HepG2 (cell line): Measurements from ENCODE around the gene PROC. TPM values are rescaled to one million over a fixed set of nuclear protein-coding genes. Genes with fewer than 3 reads are reported as not detected.
A peak's percentile ranks its signal among the peaks of the same experiment; 100 is the strongest.

Source experiments
- ATAC-seq: fragments of 200-7000 bp; cut with Tn5 transposase; 3 replicates; pipeline ENCODE4 v1.9.1; 2020; ENCODE audit warnings: mild to moderate bottlenecking, moderate library complexity
- BruUV-seq: library from RNA; stranded (reverse); fragments of 400-500 nt; replicated peaks from 2 replicates; lab custom pipeline; 2021; lab: Mats Ljungman, UMichigan
- CTCF ChIA-PET: fragments of 300-600 bp; formaldehyde crosslinking; extraction: SDS; loops from one replicate; lab custom pipeline; 2021; ENCODE audit warnings: low total read pairs, inconsistent platforms, low intra/inter-chr PET ratio; lab: Yijun Ruan, JAX
- POLR2A ChIA-PET: fragments of 350-600 bp; sonication (Branson Sonifier 250); formaldehyde crosslinking; loops from one replicate; lab custom pipeline; 2020; ENCODE audit warnings: antibody characterized with exemption, inconsistent platforms; lab: Yijun Ruan, JAX
- DNase-seq: peaks from one replicate; pipeline ENCODE4 v3.0.0-alpha.2; 2015; ENCODE audit warnings: low spot score
- FAIRE-seq: peaks from 3 replicates; lab custom pipeline; 2011; peaks lifted over from hg19 to GRCh38; lab: Jason Lieb, UNC
- H2AFZ ChIP-seq: one replicate; pipeline ENCODE4 v1.6.1; 2011; ENCODE audit warnings: low read length, inconsistent platforms
- H3K27ac ChIP-seq: fragments of 300-600 bp; 3 replicates; pipeline ENCODE4 v1.8.0; 2011; ENCODE audit warnings: mixed run types, mild to moderate bottlenecking, mixed read lengths, low read length, inconsistent platforms; ENCODE audit not compliant: insufficient read depth; ENCODE audit errors: extremely low read length
- H3K27me3 ChIP-seq, 2 experiments: fragments of 200-600 bp in 1 of 2; 2 replicates in 1 of 2; 3 replicates in 1 of 2; pipeline versions ENCODE4 v1.6.0 to v1.8.0; 2011; ENCODE audit warnings: low read length in 2 of 2, mild to moderate bottlenecking in 2 of 2, moderate library complexity in 2 of 2, inconsistent platforms in 1 of 2; ENCODE audit not compliant: insufficient read depth in 2 of 2, control insufficient read depth in 1 of 2
- H3K36me3 ChIP-seq, 2 experiments: fragments of 200-600 bp in 1 of 2; replicated peaks in 1 of 2; 2 replicates in 1 of 2; 3 replicates in 1 of 2; pipeline versions ENCODE4 v1.5.1 to v1.8.0; 2011; ENCODE audit warnings: low read length in 2 of 2, inconsistent platforms in 1 of 2; ENCODE audit not compliant: insufficient read depth in 2 of 2, control insufficient read depth in 1 of 2
- H3K4me1 ChIP-seq: 2 replicates; pipeline ENCODE4 v1.5.1; 2012; ENCODE audit warnings: low read length, inconsistent platforms; ENCODE audit not compliant: insufficient read depth
- H3K4me2 ChIP-seq: 2 replicates; pipeline ENCODE4 v1.6.0; 2011; ENCODE audit warnings: low read depth, low read length, inconsistent platforms
- H3K4me3 ChIP-seq, 3 experiments: fragments of 200-600 bp in 1 of 3; sonication (generic), shearing (Covaris generic) in 1 of 3; replicated peaks in 1 of 3; 2 replicates each; pipeline ENCODE4 v1.5.1; 2011 to 2016; ENCODE audit warnings: low read length in 3 of 3, inconsistent platforms in 2 of 3, low read depth in 2 of 3, mild to moderate bottlenecking in 2 of 3, control low read depth in 1 of 3, mixed read lengths in 1 of 3; ENCODE audit not compliant: insufficient read depth in 1 of 3
- H3K79me2 ChIP-seq: one replicate; pipeline ENCODE4 v1.6.1; 2011; ENCODE audit warnings: low read length, inconsistent platforms; ENCODE audit not compliant: insufficient read depth
- H3K9ac ChIP-seq: 2 replicates; pipeline ENCODE4 v1.6.0; 2011; ENCODE audit warnings: mild to moderate bottlenecking, low read depth, low read length, inconsistent platforms; ENCODE audit not compliant: insufficient read depth
- H3K9me3 ChIP-seq: 2 replicates; pipeline ENCODE4 v1.5.1; 2012; ENCODE audit warnings: mild to moderate bottlenecking, low read length
- H4K20me1 ChIP-seq: 2 replicates; pipeline ENCODE4 v1.6.0; 2011; ENCODE audit warnings: inconsistent platforms, mild to moderate bottlenecking, low read length, moderate library complexity; ENCODE audit not compliant: insufficient read depth
- AGO1 ChIP-seq: fragments of 200-400 bp; formaldehyde crosslinking; IDR thresholded peaks from 2 replicates; pipeline ENCODE4 v1.6.1; 2017; ENCODE audit warnings: mild to moderate bottlenecking, low read depth, low read length, moderate library complexity; ENCODE audit not compliant: poor library complexity, severe bottlenecking
- AGO2 ChIP-seq: fragments of 200-400 bp; formaldehyde crosslinking; optimal IDR thresholded peaks from 2 replicates; pipeline ENCODE3; 2017; ENCODE audit warnings: mild to moderate bottlenecking, low read depth, low read length, moderate library complexity
- NCOA2 ChIP-seq: sonication (generic); formaldehyde crosslinking; IDR thresholded peaks from 2 replicates; pipeline ENCODE4 v1.8.0; 2022; ENCODE audit warnings: inconsistent platforms
- NFYB ChIP-seq: sonication (generic); formaldehyde crosslinking; IDR thresholded peaks from 2 replicates; pipeline ENCODE4 v1.4.0; 2020; ENCODE audit warnings: missing genetic modification reagents
- NRL ChIP-seq: sonication (generic); formaldehyde crosslinking; IDR thresholded peaks from 2 replicates; pipeline ENCODE4 v1.5.0; 2020; ENCODE audit warnings: missing genetic modification reagents, mild to moderate bottlenecking, moderate library complexity, borderline replicate concordance
- POLR2G ChIP-seq: fragments of 200-400 bp; formaldehyde crosslinking; IDR thresholded peaks from 2 replicates; pipeline ENCODE4 v1.6.1; 2018; ENCODE audit warnings: mild to moderate bottlenecking, low read depth, low read length, moderate library complexity
- SIX1 ChIP-seq: sonication (generic); formaldehyde crosslinking; IDR thresholded peaks from 2 replicates; pipeline ENCODE4 v1.4.0; 2020; ENCODE audit warnings: missing genetic modification reagents, borderline replicate concordance
- WGBS: methylation state at CpG from one replicate; pipeline ENCODE4 v1.1.6; 2017; ENCODE audit warnings: low lambda C conversion rate; 5-methylcytosine and 5-hydroxymethylcytosine counted together
- in situ Hi-C: cut with HindIII; loops from 2 replicates; pipeline ENCODE4 v1.10.0; 2017; ENCODE audit warnings: low pct_unique_long_range_greater_than_20kb; ENCODE audit not compliant: extremely low pct_ligation_motif_present
- intact Hi-C: fragments of 100-400 bp; cut with micrococcal nuclease; formaldehyde crosslinking; loops from one replicate; pipeline ENCODE4 v1.10.0; 2022; ENCODE audit not compliant: unreplicated experiment
- polyA plus RNA-seq, 8 experiments: library from polyadenylated mRNA; depleted of rRNA in 3 of 8; stranded (reverse) in 7 of 8; unstranded in 1 of 8; fragments of >200 nt; fragmentation: Illumina TruSeq in 4 of 8; extraction: Trizol in 4 of 8; gene quantifications; 2 replicates each; pipeline versions ENCODE4 v1.2.1 to v1.2.3, GENCODE V29; 2011 to 2016; ENCODE audit warnings: low read depth in 4 of 8, missing spikeins in 1 of 8, mixed read lengths in 1 of 8; ENCODE audit not compliant: insufficient read depth in 1 of 8
- total RNA-seq, 5 experiments: library from RNA; depleted of rRNA; stranded (reverse); fragments of >200 nt; fragmentation: Illumina TruSeq; extraction: Trizol; gene quantifications; 2 replicates each; pipeline ENCODE4 v1.2.3, GENCODE V29; 2016; ENCODE audit warnings: low read depth in 1 of 5
- TF ChIP-seq, protein P1 (sequence below): sonication (generic); formaldehyde crosslinking; IDR thresholded peaks from 2 replicates; pipeline ENCODE4 v1.4.0; 2020; ENCODE audit warnings: missing genetic modification reagents, mild to moderate bottlenecking, borderline replicate concordance
- TF ChIP-seq, protein P2 (sequence below): sonication (generic); formaldehyde crosslinking; IDR thresholded peaks from 2 replicates; pipeline ENCODE4 v1.8.0; 2022; ENCODE audit warnings: mild to moderate bottlenecking, missing genetic modification reagents
- TF ChIP-seq, protein P3 (sequence below): sonication (generic); formaldehyde crosslinking; IDR thresholded peaks from 2 replicates; pipeline ENCODE4 v1.5.1; 2020; ENCODE audit warnings: mild to moderate bottlenecking, missing genetic modification reagents, moderate library complexity
- TF ChIP-seq, protein P4 (sequence below): sonication (generic); formaldehyde crosslinking; IDR thresholded peaks from 2 replicates; pipeline ENCODE4 v1.4.0; 2020; ENCODE audit warnings: missing genetic modification reagents

PROC gene
- total and polyA plus RNA-seq, 2 of the 13 experiments (the other 11 are each of a cell fraction or from before 2014, with no cell fraction given) = 134 to 185 TPM

DNA sequence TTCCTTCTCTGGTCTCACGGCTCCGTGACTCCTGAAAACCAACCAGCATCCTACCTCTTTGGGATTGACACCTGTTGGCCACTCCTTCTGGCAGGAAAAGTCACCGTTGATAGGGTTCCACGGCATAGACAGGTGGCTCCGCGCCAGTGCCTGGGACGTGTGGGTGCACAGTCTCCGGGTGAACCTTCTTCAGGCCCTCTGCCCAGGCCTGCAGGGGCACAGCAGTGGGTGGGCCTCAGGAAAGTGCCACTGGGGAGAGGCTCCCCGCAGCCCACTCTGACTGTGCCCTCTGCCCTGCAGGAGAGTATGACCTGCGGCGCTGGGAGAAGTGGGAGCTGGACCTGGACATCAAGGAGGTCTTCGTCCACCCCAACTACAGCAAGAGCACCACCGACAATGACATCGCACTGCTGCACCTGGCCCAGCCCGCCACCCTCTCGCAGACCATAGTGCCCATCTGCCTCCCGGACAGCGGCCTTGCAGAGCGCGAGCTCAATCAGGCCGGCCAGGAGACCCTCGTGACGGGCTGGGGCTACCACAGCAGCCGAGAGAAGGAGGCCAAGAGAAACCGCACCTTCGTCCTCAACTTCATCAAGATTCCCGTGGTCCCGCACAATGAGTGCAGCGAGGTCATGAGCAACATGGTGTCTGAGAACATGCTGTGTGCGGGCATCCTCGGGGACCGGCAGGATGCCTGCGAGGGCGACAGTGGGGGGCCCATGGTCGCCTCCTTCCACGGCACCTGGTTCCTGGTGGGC is 10.0 kb downstream of the PROC start:
- H3K9me3 ChIP-seq = no peaks in the 10 kb centered on the region
- ATAC-seq = peak; percentile 11
- POLR2A ChIA-PET = interaction anchor here (0.6 to 16.2 kb wide), 8 partner anchors 10 to 78 kb away, joined by 3 to 229 read pairs (median 4); partner anchors contain the start of gene PROC
- peaks cover 15% of the 10 kb centered on the region for H3K4me1 ChIP-seq
- no peak for DNase-seq
- no peak overlapping the region for H3K4me3 ChIP-seq
- H3K9ac ChIP-seq = no peak overlapping the region
- CTCF ChIA-PET = no interaction called here
- intact Hi-C loops (no loop called here), in situ Hi-C loops (no loop called here)
- H3K4me2 ChIP-seq = no peak overlapping the region
- BruUV-seq = TSS peak; percentile 6
- FAIRE-seq = no peak
- no peaks in the 10 kb centered on the region for H3K27me3 ChIP-seq
- no peak overlapping the region for H2AFZ ChIP-seq
- H3K27ac ChIP-seq = no peak overlapping the region
- 94% methylated on average over 35 of the region's 36 CpGs for WGBS
- peaks cover 31 to 37% of the 10 kb centered on the region in 2 experiments for H3K36me3 ChIP-seq
- H4K20me1 ChIP-seq = no peaks in the 10 kb centered on the region; the same call in 1 of the 2 replicates
- no peaks in the 10 kb centered on the region for H3K79me2 ChIP-seq
- peak; percentile 47; the same call in 1 of the 2 replicates for TF ChIP-seq POLR2G
- TF ChIP-seq AGO1 = peak; percentile 78
- TF ChIP-seq SIX1 = no peak
- no peak for TF ChIP-seq NCOA2
- TF ChIP-seq NFYB (CRISPR knock-in tag) = no peak
- TF ChIP-seq, protein P1, sequence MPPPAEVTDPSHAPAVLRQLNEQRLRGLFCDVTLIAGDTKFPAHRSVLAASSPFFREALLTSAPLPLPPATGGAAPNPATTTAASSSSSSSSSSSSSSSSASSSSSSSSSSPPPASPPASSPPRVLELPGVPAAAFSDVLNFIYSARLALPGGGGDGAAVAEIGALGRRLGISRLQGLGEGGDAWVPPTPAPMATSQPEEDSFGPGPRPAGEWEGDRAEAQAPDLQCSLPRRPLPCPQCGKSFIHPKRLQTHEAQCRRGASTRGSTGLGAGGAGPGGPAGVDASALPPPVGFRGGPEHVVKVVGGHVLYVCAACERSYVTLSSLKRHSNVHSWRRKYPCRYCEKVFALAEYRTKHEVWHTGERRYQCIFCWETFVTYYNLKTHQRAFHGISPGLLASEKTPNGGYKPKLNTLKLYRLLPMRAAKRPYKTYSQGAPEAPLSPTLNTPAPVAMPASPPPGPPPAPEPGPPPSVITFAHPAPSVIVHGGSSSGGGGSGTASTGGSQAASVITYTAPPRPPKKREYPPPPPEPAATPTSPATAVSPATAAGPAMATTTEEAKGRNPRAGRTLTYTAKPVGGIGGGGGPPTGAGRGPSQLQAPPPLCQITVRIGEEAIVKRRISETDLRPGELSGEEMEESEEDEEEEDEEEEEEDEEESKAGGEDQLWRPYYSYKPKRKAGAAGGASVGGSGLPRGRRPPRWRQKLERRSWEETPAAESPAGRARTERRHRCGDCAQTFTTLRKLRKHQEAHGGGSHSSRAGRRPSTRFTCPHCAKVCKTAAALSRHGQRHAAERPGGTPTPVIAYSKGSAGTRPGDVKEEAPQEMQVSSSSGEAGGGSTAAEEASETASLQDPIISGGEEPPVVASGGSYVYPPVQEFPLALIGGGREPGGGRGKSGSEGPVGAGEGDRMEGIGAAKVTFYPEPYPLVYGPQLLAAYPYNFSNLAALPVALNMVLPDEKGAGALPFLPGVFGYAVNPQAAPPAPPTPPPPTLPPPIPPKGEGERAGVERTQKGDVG (CRISPR knock-in tag) = no peak
- TF ChIP-seq, protein P2, sequence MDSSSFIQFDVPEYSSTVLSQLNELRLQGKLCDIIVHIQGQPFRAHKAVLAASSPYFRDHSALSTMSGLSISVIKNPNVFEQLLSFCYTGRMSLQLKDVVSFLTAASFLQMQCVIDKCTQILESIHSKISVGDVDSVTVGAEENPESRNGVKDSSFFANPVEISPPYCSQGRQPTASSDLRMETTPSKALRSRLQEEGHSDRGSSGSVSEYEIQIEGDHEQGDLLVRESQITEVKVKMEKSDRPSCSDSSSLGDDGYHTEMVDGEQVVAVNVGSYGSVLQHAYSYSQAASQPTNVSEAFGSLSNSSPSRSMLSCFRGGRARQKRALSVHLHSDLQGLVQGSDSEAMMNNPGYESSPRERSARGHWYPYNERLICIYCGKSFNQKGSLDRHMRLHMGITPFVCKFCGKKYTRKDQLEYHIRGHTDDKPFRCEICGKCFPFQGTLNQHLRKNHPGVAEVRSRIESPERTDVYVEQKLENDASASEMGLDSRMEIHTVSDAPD = no peak
- TF ChIP-seq, protein P3, sequence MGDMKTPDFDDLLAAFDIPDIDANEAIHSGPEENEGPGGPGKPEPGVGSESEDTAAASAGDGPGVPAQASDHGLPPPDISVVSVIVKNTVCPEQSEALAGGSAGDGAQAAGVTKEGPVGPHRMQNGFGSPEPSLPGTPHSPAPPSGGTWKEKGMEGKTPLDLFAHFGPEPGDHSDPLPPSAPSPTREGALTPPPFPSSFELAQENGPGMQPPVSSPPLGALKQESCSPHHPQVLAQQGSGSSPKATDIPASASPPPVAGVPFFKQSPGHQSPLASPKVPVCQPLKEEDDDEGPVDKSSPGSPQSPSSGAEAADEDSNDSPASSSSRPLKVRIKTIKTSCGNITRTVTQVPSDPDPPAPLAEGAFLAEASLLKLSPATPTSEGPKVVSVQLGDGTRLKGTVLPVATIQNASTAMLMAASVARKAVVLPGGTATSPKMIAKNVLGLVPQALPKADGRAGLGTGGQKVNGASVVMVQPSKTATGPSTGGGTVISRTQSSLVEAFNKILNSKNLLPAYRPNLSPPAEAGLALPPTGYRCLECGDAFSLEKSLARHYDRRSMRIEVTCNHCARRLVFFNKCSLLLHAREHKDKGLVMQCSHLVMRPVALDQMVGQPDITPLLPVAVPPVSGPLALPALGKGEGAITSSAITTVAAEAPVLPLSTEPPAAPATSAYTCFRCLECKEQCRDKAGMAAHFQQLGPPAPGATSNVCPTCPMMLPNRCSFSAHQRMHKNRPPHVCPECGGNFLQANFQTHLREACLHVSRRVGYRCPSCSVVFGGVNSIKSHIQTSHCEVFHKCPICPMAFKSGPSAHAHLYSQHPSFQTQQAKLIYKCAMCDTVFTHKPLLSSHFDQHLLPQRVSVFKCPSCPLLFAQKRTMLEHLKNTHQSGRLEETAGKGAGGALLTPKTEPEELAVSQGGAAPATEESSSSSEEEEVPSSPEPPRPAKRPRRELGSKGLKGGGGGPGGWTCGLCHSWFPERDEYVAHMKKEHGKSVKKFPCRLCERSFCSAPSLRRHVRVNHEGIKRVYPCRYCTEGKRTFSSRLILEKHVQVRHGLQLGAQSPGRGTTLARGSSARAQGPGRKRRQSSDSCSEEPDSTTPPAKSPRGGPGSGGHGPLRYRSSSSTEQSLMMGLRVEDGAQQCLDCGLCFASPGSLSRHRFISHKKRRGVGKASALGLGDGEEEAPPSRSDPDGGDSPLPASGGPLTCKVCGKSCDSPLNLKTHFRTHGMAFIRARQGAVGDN (CRISPR knock-in tag) = peak; percentile 37; the same call in 1 of the 2 replicates
- peak; percentile 98 for TF ChIP-seq AGO2
- peak; percentile 63; the same call in 1 of the 2 replicates for TF ChIP-seq NRL (CRISPR knock-in tag)
- TF ChIP-seq, protein P4, sequence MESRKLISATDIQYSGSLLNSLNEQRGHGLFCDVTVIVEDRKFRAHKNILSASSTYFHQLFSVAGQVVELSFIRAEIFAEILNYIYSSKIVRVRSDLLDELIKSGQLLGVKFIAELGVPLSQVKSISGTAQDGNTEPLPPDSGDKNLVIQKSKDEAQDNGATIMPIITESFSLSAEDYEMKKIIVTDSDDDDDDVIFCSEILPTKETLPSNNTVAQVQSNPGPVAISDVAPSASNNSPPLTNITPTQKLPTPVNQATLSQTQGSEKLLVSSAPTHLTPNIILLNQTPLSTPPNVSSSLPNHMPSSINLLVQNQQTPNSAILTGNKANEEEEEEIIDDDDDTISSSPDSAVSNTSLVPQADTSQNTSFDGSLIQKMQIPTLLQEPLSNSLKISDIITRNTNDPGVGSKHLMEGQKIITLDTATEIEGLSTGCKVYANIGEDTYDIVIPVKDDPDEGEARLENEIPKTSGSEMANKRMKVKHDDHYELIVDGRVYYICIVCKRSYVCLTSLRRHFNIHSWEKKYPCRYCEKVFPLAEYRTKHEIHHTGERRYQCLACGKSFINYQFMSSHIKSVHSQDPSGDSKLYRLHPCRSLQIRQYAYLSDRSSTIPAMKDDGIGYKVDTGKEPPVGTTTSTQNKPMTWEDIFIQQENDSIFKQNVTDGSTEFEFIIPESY (CRISPR knock-in tag) = no peak
